Left ventricle myocardium inferior (tissue), 1 donor: ENCODE results near the gene CEP85. TPM values are rescaled to one million over a fixed set of nuclear protein-coding genes. Genes with fewer than 3 reads are reported as not detected.

Experiments
- DNase-seq: peaks from one replicate; pipeline ENCODE4 v3.0.0-alpha.2; 2020
- H3K27ac ChIP-seq: fragments of 200-600 bp; replicated peaks from 2 replicates; pipeline ENCODE4 v1.8.0; 2021
- H3K27me3 ChIP-seq: fragments of 200-600 bp; 2 replicates; pipeline ENCODE4 v1.8.0; 2021; ENCODE audit warnings: low read depth
- H3K36me3 ChIP-seq: fragments of 200-600 bp; 2 replicates; pipeline ENCODE4 v1.8.0; 2021
- H3K4me1 ChIP-seq: fragments of 200-600 bp; 2 replicates; pipeline ENCODE4 v1.8.0; 2021
- H3K4me3 ChIP-seq: fragments of 200-600 bp; 2 replicates; pipeline ENCODE4 v1.8.0; 2021; ENCODE audit warnings: mild to moderate bottlenecking, moderate library complexity
- H3K9me3 ChIP-seq: fragments of 200-600 bp; replicated peaks from 2 replicates; pipeline ENCODE4 v1.8.0; 2021
- CTCF ChIP-seq: fragments of 200-600 bp; IDR thresholded peaks from 2 replicates; pipeline ENCODE4 v1.8.0; 2021; ENCODE audit warnings: antibody characterized with exemption, mild to moderate bottlenecking, borderline replicate concordance
- intact Hi-C: fragments of 100-400 bp; cut with micrococcal nuclease; formaldehyde crosslinking; loops from one replicate; pipeline ENCODE4 v1.11.0; 2022
- total RNA-seq: library from RNA; stranded (reverse); fragmentation: NEBNext Ultra II Directional; extraction: Animal tissue kit (Norgen Biotek cat#: 25700); gene quantifications from one replicate; pipeline ENCODE4 v1.2.1, GENCODE V29; 2021
- donor health status: DM: no; HTN: yes; CAD: no; lungs with severe emphysema.

CEP85 gene
- total RNA-seq, 1 donor from 2014 or later: 71.2 TPM

- Histone ChIP-seq H3K36me3 (peaks cover 3% of the 10 kb centered on the region), H3K4me1 (no peaks in the 10 kb centered on the region), H3K27ac (no peak overlapping the region), H3K9me3 (no peaks in the 10 kb centered on the region), H3K4me3 (no peak overlapping the region), H3K27me3 (no peaks in the 10 kb centered on the region)
- intact Hi-C loops: no loop called here
- TF ChIP-seq CTCF: no peak
- DNase-seq: no peak
Observed at GRCh38 chr1:26189751-26190275, 44.2 kb upstream of the CEP85 start.

- Histone ChIP-seq H3K36me3 (peaks cover 3% of the 10 kb centered on the region), H3K4me3 (no peak within 1 kb of the TSS), H3K27ac (no peak within 1 kb of the TSS), H3K9me3 (no peaks in the 10 kb centered on the region), H3K4me1 (no peaks in the 10 kb centered on the region), H3K27me3 (no peaks in the 10 kb centered on the region)
- peak; percentile 29 for TF ChIP-seq CTCF
- intact Hi-C loops: no loop called here
- DNase-seq: no peak
Observed at GRCh38 chr1:26190373-26190987, 43.5 kb upstream of the CEP85 start, which contains the start of gene CATSPER4. CATSPER4 (plus strand) TSS chr1:26190602; CDS start chr1:26190628, 26 bp downstream.

GRCh38 chr1:26191739-26192138 is 42.3 kb upstream of the CEP85 start:
- intact Hi-C loops: no loop called here
- no peak for DNase-seq
- no peaks in the 10 kb centered on the region for H3K9me3 ChIP-seq
- peaks cover 3% of the 10 kb centered on the region for H3K36me3 ChIP-seq
- no peaks in the 10 kb centered on the region for H3K27me3 ChIP-seq
- H3K4me1 ChIP-seq: no peaks in the 10 kb centered on the region
- no peak for TF ChIP-seq CTCF
- H3K4me3 ChIP-seq: no peak overlapping the region
- no peak overlapping the region for H3K27ac ChIP-seq

GRCh38 chr1:26195805-26196204 is 38.2 kb upstream of the CEP85 start:
- TF ChIP-seq CTCF: no peak
- Histone ChIP-seq H3K36me3 (no peaks in the 10 kb centered on the region), H3K27me3 (peaks cover 11% of the 10 kb centered on the region), H3K9me3 (no peaks in the 10 kb centered on the region), H3K4me3 (no peak overlapping the region), H3K4me1 (peaks cover under 1% of the 10 kb centered on the region), H3K27ac (no peak overlapping the region)
- intact Hi-C loops: no loop called here
- DNase-seq: no peak

GRCh38 chr1:26197301-26197700 is 36.7 kb upstream of the CEP85 start:
- no peak overlapping the region for H3K27ac ChIP-seq
- peaks cover 13% of the 10 kb centered on the region for H3K4me1 ChIP-seq
- no peak for DNase-seq
- no peaks in the 10 kb centered on the region for H3K9me3 ChIP-seq
- intact Hi-C loops: no loop called here
- H3K27me3 ChIP-seq: peaks cover 11% of the 10 kb centered on the region
- no peaks in the 10 kb centered on the region for H3K36me3 ChIP-seq
- TF ChIP-seq CTCF: no peak
- H3K4me3 ChIP-seq: no peak overlapping the region
